Tibial artery (tissue), 4 donors: Measurements from ENCODE around the gene KIF21A.

ENCODE experiments used
- DNase-seq, 2 donors: peaks; one replicate each; pipeline ENCODE4 v3.0.0-alpha.2; 2019
- H3K27ac ChIP-seq, 2 donors: fragments of 200-600 bp; sonication (generic) in 1 of 2; 1 replicate in 1 of 2; 2 replicates in 1 of 2; pipeline ENCODE4 v1.5.1; 2018 to 2019; ENCODE audit warnings: mild to moderate bottlenecking in 1 of 2
- H3K27me3 ChIP-seq, 2 donors: fragments of 200-600 bp; sonication (generic) in 1 of 2; one replicate each; pipeline versions ENCODE4 v1.5.1 to v1.6.0; 2016 to 2019
- H3K36me3 ChIP-seq, 3 donors: fragments of 200-600 bp; sonication (generic) in 2 of 3; one replicate each; pipeline ENCODE4 v1.5.1; 2016 to 2019; ENCODE audit warnings: mild to moderate bottlenecking in 2 of 3
- H3K4me1 ChIP-seq, 4 donors: fragments of 200-600 bp; sonication (generic) in 2 of 4; 1 replicate in 3 of 4; 2 replicates in 1 of 4; pipeline ENCODE4 v1.5.1; 2016 to 2019
- H3K4me3 ChIP-seq, 2 donors: fragments of 200-600 bp; sonication (generic) in 1 of 2; 1 replicate in 1 of 2; 2 replicates in 1 of 2; pipeline ENCODE4 v1.5.1; 2018 to 2019; ENCODE audit warnings: mild to moderate bottlenecking in 2 of 2
- H3K9me3 ChIP-seq, 3 donors: fragments of 200-600 bp; sonication (generic) in 1 of 3; one replicate each; pipeline ENCODE4 v1.5.1; 2016 to 2019
- intact Hi-C: fragments of 100-400 bp; cut with DNase I; formaldehyde crosslinking; loops from one replicate; pipeline ENCODE4 v1.15.0; 2023; ENCODE audit warnings: low total_unique reads
- TF ChIP-seq, protein P1 (sequence below), 2 experiments: fragments of 200-600 bp in 1 of 2; fragments of 450-650 bp in 1 of 2; IDR thresholded peaks; one replicate each; pipeline ENCODE4 v1.5.1; 2017 to 2019; ENCODE audit warnings: antibody characterized with exemption in 2 of 2, mild to moderate bottlenecking in 1 of 2, moderate library complexity in 1 of 2

Gene KIF21A

DNA sequence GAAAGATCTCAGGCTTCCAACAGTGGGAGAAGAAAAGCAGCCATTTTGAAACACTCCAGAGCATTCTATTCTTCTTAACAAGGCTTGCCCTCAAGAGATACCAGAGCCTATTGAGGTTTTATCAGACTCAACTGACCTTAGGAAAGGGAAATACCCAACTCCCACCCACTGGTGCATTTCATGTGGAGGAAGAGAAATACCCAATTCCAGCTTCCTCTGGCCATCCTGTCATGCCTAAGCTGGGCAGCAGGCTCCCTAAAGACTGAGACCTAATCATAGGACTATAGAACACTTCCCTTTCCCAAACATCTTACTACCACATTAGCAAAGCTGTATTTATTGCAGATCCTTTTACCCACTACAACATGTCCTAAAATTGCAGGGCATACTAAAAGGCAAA, 164.5 kb downstream of the KIF21A start:
- intact Hi-C loops, result no loop called here
- Histone ChIP-seq H3K36me3 (no peaks in the 10 kb centered on the region), H3K9me3 (no peaks in the 10 kb centered on the region), H3K27me3 (no peaks in the 10 kb centered on the region), H3K27ac (no peak overlapping the region), H3K4me3 (no peak overlapping the region), H3K4me1 (no peaks in the 10 kb centered on the region)
- TF ChIP-seq, protein P1, sequence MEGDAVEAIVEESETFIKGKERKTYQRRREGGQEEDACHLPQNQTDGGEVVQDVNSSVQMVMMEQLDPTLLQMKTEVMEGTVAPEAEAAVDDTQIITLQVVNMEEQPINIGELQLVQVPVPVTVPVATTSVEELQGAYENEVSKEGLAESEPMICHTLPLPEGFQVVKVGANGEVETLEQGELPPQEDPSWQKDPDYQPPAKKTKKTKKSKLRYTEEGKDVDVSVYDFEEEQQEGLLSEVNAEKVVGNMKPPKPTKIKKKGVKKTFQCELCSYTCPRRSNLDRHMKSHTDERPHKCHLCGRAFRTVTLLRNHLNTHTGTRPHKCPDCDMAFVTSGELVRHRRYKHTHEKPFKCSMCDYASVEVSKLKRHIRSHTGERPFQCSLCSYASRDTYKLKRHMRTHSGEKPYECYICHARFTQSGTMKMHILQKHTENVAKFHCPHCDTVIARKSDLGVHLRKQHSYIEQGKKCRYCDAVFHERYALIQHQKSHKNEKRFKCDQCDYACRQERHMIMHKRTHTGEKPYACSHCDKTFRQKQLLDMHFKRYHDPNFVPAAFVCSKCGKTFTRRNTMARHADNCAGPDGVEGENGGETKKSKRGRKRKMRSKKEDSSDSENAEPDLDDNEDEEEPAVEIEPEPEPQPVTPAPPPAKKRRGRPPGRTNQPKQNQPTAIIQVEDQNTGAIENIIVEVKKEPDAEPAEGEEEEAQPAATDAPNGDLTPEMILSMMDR (IDR thresholded peaks at IDR 0.05), result no peak
- no peak for DNase-seq

DNA sequence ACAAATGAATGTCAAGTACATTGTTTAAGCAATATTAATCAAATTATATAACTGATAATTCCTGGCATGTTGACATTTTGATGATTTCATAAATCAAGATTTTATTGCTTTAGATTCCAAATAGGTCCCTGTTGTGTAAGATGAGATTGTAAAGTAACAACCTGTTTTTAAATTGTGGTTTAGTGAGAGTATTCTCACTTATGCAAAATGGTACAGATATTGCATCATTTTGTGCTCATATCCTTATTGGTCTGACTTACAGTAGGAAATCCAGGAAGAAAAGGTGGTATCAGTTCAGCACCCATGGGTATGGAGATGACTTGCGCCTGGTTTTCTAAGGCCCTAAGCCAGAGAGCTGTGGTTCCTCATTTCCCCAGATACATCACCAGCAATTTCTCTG, 165.5 kb downstream of the KIF21A start:
- Histone ChIP-seq H3K27me3 (no peaks in the 10 kb centered on the region), H3K27ac (no peak overlapping the region), H3K4me1 (no peaks in the 10 kb centered on the region), H3K9me3 (no peaks in the 10 kb centered on the region), H3K4me3 (no peak overlapping the region), H3K36me3 (no peaks in the 10 kb centered on the region)
- TF ChIP-seq, protein P1 (IDR thresholded peaks at IDR 0.05), result no peak
- no peak for DNase-seq
- intact Hi-C loops, result no loop called here

DNA sequence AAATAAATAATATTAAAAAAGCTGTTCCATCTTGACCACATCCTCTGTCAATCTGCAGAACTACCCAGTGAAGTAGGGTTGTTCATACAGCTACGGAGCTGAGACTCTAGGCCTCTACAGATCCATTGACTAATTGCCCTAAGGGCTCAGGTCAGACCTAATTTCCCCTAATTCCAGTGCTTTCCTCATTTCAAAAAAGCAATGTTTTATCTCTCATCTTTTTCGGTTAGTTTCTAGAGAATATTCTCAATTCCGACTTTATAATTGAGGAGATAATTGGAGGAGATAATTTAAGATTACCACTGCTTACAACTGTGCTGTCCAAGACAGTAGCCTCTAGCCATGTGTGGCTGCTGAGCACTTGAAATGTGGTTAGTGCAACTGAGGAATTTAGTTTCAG, 167.1 kb downstream of the KIF21A start:
- no peaks in the 10 kb centered on the region for H3K4me1 ChIP-seq
- H3K36me3 ChIP-seq, result no peaks in the 10 kb centered on the region
- intact Hi-C loops, result no loop called here
- H3K27me3 ChIP-seq, result no peaks in the 10 kb centered on the region
- DNase-seq, result no peak
- TF ChIP-seq, protein P1 (IDR thresholded peaks at IDR 0.05), result no peak
- no peak overlapping the region for H3K27ac ChIP-seq
- H3K4me3 ChIP-seq, result no peak overlapping the region
- no peaks in the 10 kb centered on the region for H3K9me3 ChIP-seq

DNA sequence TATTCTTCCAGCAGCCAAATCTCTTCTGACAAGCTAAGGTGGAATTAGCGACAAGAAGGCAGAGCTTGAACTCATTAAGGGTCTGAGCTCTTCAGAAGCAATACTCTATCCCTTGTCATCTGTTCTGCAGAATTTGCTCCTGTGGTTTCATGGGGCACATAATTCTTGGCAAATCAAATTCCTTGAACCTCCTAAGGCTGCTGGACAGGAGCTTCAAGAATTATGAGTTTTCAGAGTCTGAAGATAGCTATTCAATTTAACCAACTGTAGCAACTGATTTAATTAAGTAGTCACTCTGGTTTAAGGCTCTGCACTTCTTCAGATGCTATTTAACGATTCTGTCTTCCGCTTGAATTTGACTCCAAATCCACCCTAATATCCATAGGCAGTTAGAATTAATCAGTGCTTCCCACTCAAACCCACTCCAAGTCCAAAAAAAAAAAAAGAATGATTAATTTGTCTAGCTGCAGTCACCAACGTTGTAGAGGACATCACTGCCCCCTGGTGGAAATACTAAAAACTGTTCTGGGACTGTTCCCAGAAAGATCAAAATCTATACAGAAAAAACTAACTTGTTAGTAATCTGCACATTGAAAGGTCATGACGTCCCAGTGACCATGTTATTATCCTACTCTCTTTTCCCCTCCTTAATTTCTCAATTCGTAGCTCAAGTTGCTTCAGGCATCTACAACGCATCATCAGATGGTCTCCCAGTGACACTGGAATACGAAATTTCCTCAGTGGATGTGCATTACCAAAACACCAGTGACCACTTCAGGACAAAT, 169.9 kb downstream of the KIF21A start:
- H3K9me3 ChIP-seq, result no peaks in the 10 kb centered on the region
- no peaks in the 10 kb centered on the region for H3K27me3 ChIP-seq
- no peaks in the 10 kb centered on the region for H3K36me3 ChIP-seq
- no peak for DNase-seq
- TF ChIP-seq, protein P1 (IDR thresholded peaks at IDR 0.05), result peak; percentile 22 to 62
- H3K27ac ChIP-seq, result no peak overlapping the region
- intact Hi-C loops, result no loop called here
- H3K4me3 ChIP-seq, result no peak overlapping the region
- no peaks in the 10 kb centered on the region for H3K4me1 ChIP-seq

DNA sequence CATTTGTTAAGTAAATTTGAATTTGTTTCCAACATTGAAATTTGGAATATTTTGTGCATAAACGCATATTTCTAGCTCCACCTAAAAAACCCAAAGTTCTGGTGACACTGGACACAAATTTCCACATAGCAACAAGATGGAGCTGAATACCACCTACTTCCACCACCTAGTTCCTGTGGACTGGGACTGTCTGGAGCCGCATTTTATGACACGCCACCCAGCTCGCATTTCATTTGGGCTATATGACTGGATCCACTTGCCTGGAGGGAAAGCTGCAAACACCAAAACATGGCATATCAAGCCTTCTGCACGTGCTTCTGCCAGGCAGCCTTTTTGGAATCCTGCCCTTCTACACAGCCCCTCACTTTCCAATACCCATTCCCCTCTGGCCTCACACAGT, 173.4 kb downstream of the KIF21A start:
- TF ChIP-seq, protein P1 (IDR thresholded peaks at IDR 0.05), result no peak
- H3K27ac ChIP-seq, result no peak overlapping the region
- no peaks in the 10 kb centered on the region for H3K9me3 ChIP-seq
- DNase-seq, result no peak
- H3K27me3 ChIP-seq, result no peaks in the 10 kb centered on the region
- no peaks in the 10 kb centered on the region for H3K36me3 ChIP-seq
- H3K4me3 ChIP-seq, result no peak overlapping the region
- intact Hi-C loops, result no loop called here
- no peaks in the 10 kb centered on the region for H3K4me1 ChIP-seq
